PC-3 (cell line): Measurements from ENCODE around the gene ECHDC1.
"Not testable (repeated sequence)": the region's sequence is repeated elsewhere in the genome, so short reads cannot be mapped to it uniquely, and the experiment has no call there.

Experiments
- EZH2 ChIP-seq: fragments of 300-600 bp; sonication (generic); IDR thresholded peaks from one replicate; pipeline ENCODE4 v1.6.1; 2017; ENCODE audit warnings: antibody characterized with exemption, mild to moderate bottlenecking, low read length; ENCODE audit not compliant: unreplicated experiment
- EZH2phosphoT487 ChIP-seq: fragments of 300-600 bp; sonication (generic); IDR thresholded peaks from 2 replicates; pipeline ENCODE4 v1.6.1; 2018; ENCODE audit warnings: mild to moderate bottlenecking, antibody characterized with exemption, low read length, borderline replicate concordance
- TF ChIP-seq, protein P1 (sequence below): fragments of 300-600 bp; sonication (generic); conservative IDR thresholded peaks from 2 replicates; pipeline ENCODE4 v1.5.1; 2017; ENCODE audit warnings: antibody characterized with exemption, low read depth, mild to moderate bottlenecking, low read length

DNA sequence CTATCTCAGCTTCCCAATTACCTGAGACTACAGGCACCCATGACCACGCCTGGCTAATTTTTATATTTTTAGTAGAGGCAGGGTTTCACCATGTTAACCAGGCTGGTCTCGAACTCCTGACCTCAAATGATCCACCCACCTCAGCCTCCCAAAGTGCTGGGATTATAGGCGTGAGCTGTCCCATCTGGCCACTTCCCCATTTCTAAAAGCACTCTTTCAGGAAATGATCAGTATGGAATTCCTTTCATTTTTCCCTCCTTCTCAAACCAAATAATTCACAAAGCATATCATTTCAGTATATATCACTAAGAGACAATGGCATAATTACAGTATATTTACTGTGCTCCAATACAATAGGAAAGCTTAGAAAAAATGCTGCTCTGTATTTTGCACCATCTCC lies 12.2 kb downstream of the ECHDC1 start:
- TF ChIP-seq, protein P1, sequence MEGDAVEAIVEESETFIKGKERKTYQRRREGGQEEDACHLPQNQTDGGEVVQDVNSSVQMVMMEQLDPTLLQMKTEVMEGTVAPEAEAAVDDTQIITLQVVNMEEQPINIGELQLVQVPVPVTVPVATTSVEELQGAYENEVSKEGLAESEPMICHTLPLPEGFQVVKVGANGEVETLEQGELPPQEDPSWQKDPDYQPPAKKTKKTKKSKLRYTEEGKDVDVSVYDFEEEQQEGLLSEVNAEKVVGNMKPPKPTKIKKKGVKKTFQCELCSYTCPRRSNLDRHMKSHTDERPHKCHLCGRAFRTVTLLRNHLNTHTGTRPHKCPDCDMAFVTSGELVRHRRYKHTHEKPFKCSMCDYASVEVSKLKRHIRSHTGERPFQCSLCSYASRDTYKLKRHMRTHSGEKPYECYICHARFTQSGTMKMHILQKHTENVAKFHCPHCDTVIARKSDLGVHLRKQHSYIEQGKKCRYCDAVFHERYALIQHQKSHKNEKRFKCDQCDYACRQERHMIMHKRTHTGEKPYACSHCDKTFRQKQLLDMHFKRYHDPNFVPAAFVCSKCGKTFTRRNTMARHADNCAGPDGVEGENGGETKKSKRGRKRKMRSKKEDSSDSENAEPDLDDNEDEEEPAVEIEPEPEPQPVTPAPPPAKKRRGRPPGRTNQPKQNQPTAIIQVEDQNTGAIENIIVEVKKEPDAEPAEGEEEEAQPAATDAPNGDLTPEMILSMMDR: not testable (repeated sequence)
- not testable (repeated sequence) for TF ChIP-seq EZH2phosphoT487, EZH2
